Endothelial cell of umbilical vein (primary cell): ENCODE measurements around the gene ZNF487. TPM values are rescaled to one million over a fixed set of nuclear protein-coding genes. Genes with fewer than 3 reads are reported as not detected.

ENCODE experiments used
- BruUV-seq: library from RNA; stranded (reverse); fragments of 400-500 nt; replicated peaks from 2 replicates; lab custom pipeline; 2021; lab: Mats Ljungman, UMichigan
- CTCF ChIA-PET: fragments of 300-600, 350-600 bp; sonication (Branson Sonifier 250); formaldehyde crosslinking; loops from one replicate; lab custom pipeline; 2021; ENCODE audit warnings: antibody characterized with exemption, inconsistent platforms; lab: Charles Lee
- POLR2A ChIA-PET: fragments of 300-600, 350-600 bp; sonication (Branson Sonifier 250); formaldehyde crosslinking; loops from one replicate; lab custom pipeline; 2021; ENCODE audit warnings: antibody characterized with exemption, inconsistent platforms; lab: Charles Lee
- DNase-seq: peaks from one replicate; pipeline ENCODE4 v3.0.0-alpha.2; 2011; ENCODE audit warnings: low read depth, low spot score
- FAIRE-seq: peaks from 2 replicates; lab custom pipeline; 2011; peaks lifted over from hg19 to GRCh38; lab: Jason Lieb, UNC
- H2AFZ ChIP-seq: 2 replicates; pipeline ENCODE4 v1.6.0; 2012; ENCODE audit warnings: low read depth, low read length, control low read depth, inconsistent platforms
- H3K27ac ChIP-seq: 2 replicates; pipeline ENCODE4 v1.5.1; 2011; ENCODE audit warnings: low read depth, mild to moderate bottlenecking, control low read depth, low read length, moderate library complexity; ENCODE audit not compliant: insufficient read depth
- H3K27me3 ChIP-seq, 2 experiments: 2 replicates each; pipeline versions ENCODE4 v1.6.0 to v1.6.1; 2011; ENCODE audit warnings: low read length in 2 of 2, mixed read lengths in 1 of 2; ENCODE audit not compliant: control insufficient read depth in 2 of 2, insufficient read depth in 2 of 2
- H3K36me3 ChIP-seq, 2 experiments: 2 replicates in 1 of 2; 3 replicates in 1 of 2; pipeline ENCODE4 v1.5.1; 2011; ENCODE audit warnings: low read length in 2 of 2, mild to moderate bottlenecking in 1 of 2, moderate library complexity in 1 of 2; ENCODE audit not compliant: control insufficient read depth in 2 of 2, insufficient read depth in 2 of 2; ENCODE audit errors: extremely low read depth in 1 of 2
- H3K4me1 ChIP-seq: 3 replicates; pipeline ENCODE4 v1.5.1; 2011; ENCODE audit warnings: mild to moderate bottlenecking, low read length; ENCODE audit not compliant: control insufficient read depth, insufficient read depth; ENCODE audit errors: extremely low read depth
- H3K4me2 ChIP-seq: 2 replicates; pipeline ENCODE4 v1.6.1; 2011; ENCODE audit warnings: low read length, control low read depth, mixed read lengths; ENCODE audit not compliant: insufficient read depth
- H3K4me3 ChIP-seq, 3 experiments: fragments of 200-600 bp in 1 of 3; sonication (generic), shearing (Covaris generic) in 1 of 3; replicated peaks in 1 of 3; 2 replicates each; pipeline ENCODE4 v1.5.1; 2011 to 2016; ENCODE audit warnings: control low read depth in 3 of 3, low read length in 3 of 3, mild to moderate bottlenecking in 2 of 3, inconsistent platforms in 1 of 3, low read depth in 1 of 3, moderate library complexity in 1 of 3; ENCODE audit not compliant: insufficient read depth in 1 of 3
- H3K79me2 ChIP-seq: 2 replicates; pipeline ENCODE4 v1.6.0; 2012; ENCODE audit warnings: low read length, inconsistent platforms; ENCODE audit not compliant: control insufficient read depth, insufficient read depth
- H3K9ac ChIP-seq: replicated peaks from 2 replicates; pipeline ENCODE3; 2011; ENCODE audit warnings: low read length, control low read depth; ENCODE audit not compliant: insufficient read depth; ENCODE audit errors: extremely low read depth
- H3K9me1 ChIP-seq: replicated peaks from 3 replicates; pipeline ENCODE4 v1.6.0; 2011; ENCODE audit warnings: mild to moderate bottlenecking, low read length; ENCODE audit not compliant: control insufficient read depth, insufficient read depth; ENCODE audit errors: extremely low read depth
- H3K9me3 ChIP-seq: replicated peaks from 2 replicates; pipeline ENCODE4 v1.5.1; 2012; ENCODE audit warnings: low read length, inconsistent platforms; ENCODE audit not compliant: control insufficient read depth, insufficient read depth
- H4K20me1 ChIP-seq: replicated peaks from 2 replicates; pipeline ENCODE3; 2011; ENCODE audit warnings: mild to moderate bottlenecking, low read length; ENCODE audit not compliant: control insufficient read depth, insufficient read depth; ENCODE audit errors: extremely low read depth
- EZH2 ChIP-seq: IDR thresholded peaks from 2 replicates; pipeline ENCODE4 v1.6.1; 2012; ENCODE audit warnings: borderline replicate concordance, low read depth, mild to moderate bottlenecking, moderate library complexity, low read length, inconsistent platforms; ENCODE audit not compliant: severe bottlenecking
- FOS ChIP-seq: IDR thresholded peaks from 2 replicates; pipeline ENCODE4 v1.6.1; 2011; ENCODE audit warnings: mild to moderate bottlenecking, low read length, moderate library complexity, borderline replicate concordance; ENCODE audit not compliant: insufficient read depth
- GATA2 ChIP-seq: IDR thresholded peaks from 2 replicates; pipeline ENCODE4 v1.7.0; 2011; ENCODE audit warnings: low read depth, mild to moderate bottlenecking, moderate library complexity, mixed read lengths, low read length; ENCODE audit not compliant: insufficient read length, insufficient read depth
- JUN ChIP-seq: IDR thresholded peaks from 2 replicates; pipeline ENCODE4 v1.6.1; 2011; ENCODE audit warnings: borderline replicate concordance, low read depth; ENCODE audit not compliant: insufficient read length, insufficient read depth
- MYC ChIP-seq: IDR thresholded peaks from one replicate; pipeline ENCODE4 v1.6.1; 2011; ENCODE audit warnings: mild to moderate bottlenecking, low read depth, low read length
- POLR2A ChIP-seq: IDR thresholded peaks from 2 replicates; pipeline ENCODE4 v1.6.1; 2012; ENCODE audit warnings: low read depth, mild to moderate bottlenecking, control low read depth, low read length
- POLR2AphosphoS5 ChIP-seq: IDR thresholded peaks from 2 replicates; pipeline ENCODE4 v1.6.1; 2012; ENCODE audit warnings: low read depth, mild to moderate bottlenecking, control low read depth, low read length, moderate library complexity; ENCODE audit not compliant: insufficient read depth
- dilution Hi-C: fragments of 300-500 bp; cut with MboI; formaldehyde crosslinking; loops from one replicate; pipeline ENCODE4 v1.15.0; 2019; ENCODE audit warnings: low sequenced_read_pairs; ENCODE audit not compliant: extremely low pct_ligation_motif_present
- intact Hi-C: fragments of 100-400 bp; cut with micrococcal nuclease; formaldehyde crosslinking; loops from one replicate; pipeline ENCODE4 v1.10.0; 2022
- polyA plus RNA-seq, 4 experiments: library from polyadenylated mRNA; depleted of rRNA in 3 of 4; stranded (reverse) in 3 of 4; unstranded in 1 of 4; fragments of >200 nt; gene quantifications; 2 replicates each; pipeline versions ENCODE4 v1.2.1 to v1.2.3, GENCODE V29; 2011 to 2012; ENCODE audit warnings: missing spikeins in 1 of 4
- total RNA-seq: library from RNA; stranded (reverse); gene quantifications from 2 replicates; pipeline ENCODE4 v1.2.3, GENCODE V29; 2021
- TF ChIP-seq, protein P1 (sequence below): IDR thresholded peaks from 2 replicates; pipeline ENCODE4 v1.6.1; 2011; ENCODE audit not compliant: insufficient read depth, insufficient read length
- TF ChIP-seq, protein P2 (sequence below), 2 donors: IDR thresholded peaks; 1 replicate in 1 of 2; 2 replicates in 1 of 2; pipeline ENCODE4 v1.5.1; 2011; ENCODE audit warnings: low read length in 2 of 2, mild to moderate bottlenecking in 2 of 2, moderate library complexity in 2 of 2, control low read depth in 1 of 2, inconsistent platforms in 1 of 2, low read depth in 1 of 2; ENCODE audit not compliant: insufficient read depth in 1 of 2; ENCODE audit errors: extremely low read depth in 1 of 2

ZNF487 gene
- total and polyA plus RNA-seq, 2 donors (not counting 3 experiments of a cell fraction or from before 2014, with no cell fraction given) = 2.1 to 2.6 TPM

DNA sequence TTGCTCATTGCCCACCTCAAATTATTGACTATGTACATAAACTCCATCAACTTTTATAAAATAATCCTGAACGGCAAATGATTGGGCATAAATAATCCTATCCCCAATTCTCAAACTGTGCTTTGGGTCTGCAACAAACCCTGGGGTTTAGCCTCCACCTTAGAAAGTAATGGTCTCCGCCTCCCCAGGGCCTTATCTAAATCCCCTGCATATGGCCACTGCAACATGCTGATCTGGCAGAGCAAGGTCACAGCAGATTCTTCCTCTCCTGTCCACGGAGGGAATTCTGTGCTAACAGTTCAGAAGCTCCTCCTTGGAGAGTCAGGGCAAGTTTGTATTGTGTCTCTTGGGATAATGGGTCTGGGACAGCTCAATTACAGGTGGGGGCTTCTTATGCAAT, 47.0 kb upstream of the ZNF487 start:
- dilution Hi-C loops = no loop called here
- H2AFZ ChIP-seq = no peak overlapping the region
- H3K4me1 ChIP-seq = peaks cover 7% of the 10 kb centered on the region
- no peak overlapping the region for H3K9ac ChIP-seq
- H3K36me3 ChIP-seq = peaks cover 36 to 50% of the 10 kb centered on the region in 2 experiments
- H3K9me3 ChIP-seq = no peaks in the 10 kb centered on the region
- no peak overlapping the region for H3K27ac ChIP-seq
- H4K20me1 ChIP-seq = peaks cover 7% of the 10 kb centered on the region
- H3K79me2 ChIP-seq = peaks cover 63% of the 10 kb centered on the region
- no peaks in the 10 kb centered on the region for H3K27me3 ChIP-seq
- intact Hi-C loops = loop anchor here (1.0 kb wide), 1 partner anchor 72 kb away; no protein-coding TSS in a partner anchor
- H3K4me2 ChIP-seq = no peak overlapping the region
- CTCF ChIA-PET = interaction anchor here (0.9 to 2.0 kb wide), 4 partner anchors 9 to 71 kb away, joined by 3 to 17 read pairs (median 8); no protein-coding TSS in a partner anchor
- BruUV-seq = no TSS peak
- no peak for TF ChIP-seq EZH2
- TF ChIP-seq GATA2 = no peak
- TF ChIP-seq, protein P1, sequence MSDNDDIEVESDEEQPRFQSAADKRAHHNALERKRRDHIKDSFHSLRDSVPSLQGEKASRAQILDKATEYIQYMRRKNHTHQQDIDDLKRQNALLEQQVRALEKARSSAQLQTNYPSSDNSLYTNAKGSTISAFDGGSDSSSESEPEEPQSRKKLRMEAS = no peak
- TF ChIP-seq POLR2A = no peak
- TF ChIP-seq, protein P2, sequence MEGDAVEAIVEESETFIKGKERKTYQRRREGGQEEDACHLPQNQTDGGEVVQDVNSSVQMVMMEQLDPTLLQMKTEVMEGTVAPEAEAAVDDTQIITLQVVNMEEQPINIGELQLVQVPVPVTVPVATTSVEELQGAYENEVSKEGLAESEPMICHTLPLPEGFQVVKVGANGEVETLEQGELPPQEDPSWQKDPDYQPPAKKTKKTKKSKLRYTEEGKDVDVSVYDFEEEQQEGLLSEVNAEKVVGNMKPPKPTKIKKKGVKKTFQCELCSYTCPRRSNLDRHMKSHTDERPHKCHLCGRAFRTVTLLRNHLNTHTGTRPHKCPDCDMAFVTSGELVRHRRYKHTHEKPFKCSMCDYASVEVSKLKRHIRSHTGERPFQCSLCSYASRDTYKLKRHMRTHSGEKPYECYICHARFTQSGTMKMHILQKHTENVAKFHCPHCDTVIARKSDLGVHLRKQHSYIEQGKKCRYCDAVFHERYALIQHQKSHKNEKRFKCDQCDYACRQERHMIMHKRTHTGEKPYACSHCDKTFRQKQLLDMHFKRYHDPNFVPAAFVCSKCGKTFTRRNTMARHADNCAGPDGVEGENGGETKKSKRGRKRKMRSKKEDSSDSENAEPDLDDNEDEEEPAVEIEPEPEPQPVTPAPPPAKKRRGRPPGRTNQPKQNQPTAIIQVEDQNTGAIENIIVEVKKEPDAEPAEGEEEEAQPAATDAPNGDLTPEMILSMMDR (IDR thresholded peaks at IDR 0.05; ENCODE audit: extremely low read depth in 1 of 2, insufficient read depth in 1 of 2, low read depth in 1 of 2, low read length in 2 of 2) = no peak
- no peak for TF ChIP-seq MYC
- TF ChIP-seq JUN = no peak
- TF ChIP-seq FOS = no peak
- TF ChIP-seq POLR2AphosphoS5 = no peak
- FAIRE-seq (no peak), DNase-seq (no peak)
- no peak overlapping the region for H3K4me3 ChIP-seq
- no peaks in the 10 kb centered on the region for H3K9me1 ChIP-seq
- POLR2A ChIA-PET = no interaction called here
